Vagina (tissue), 2 donors: ENCODE measurements around the gene PRKAA1.

Experiments
- POLR2A ChIP-seq, 2 donors: fragments of 450-650 bp; IDR thresholded peaks; one replicate each; pipeline ENCODE4 v1.6.1; 2017; ENCODE audit warnings: antibody characterized with exemption in 2 of 2, mild to moderate bottlenecking in 2 of 2, moderate library complexity in 2 of 2
- TF ChIP-seq, protein P1 (sequence below), 3 experiments: fragments of 450-650 bp in 2 of 3; fragments of 200-600 bp in 1 of 3; sonication (generic) in 1 of 3; IDR thresholded peaks; one replicate each; pipeline ENCODE4 v1.5.1; 2017 to 2019; ENCODE audit warnings: antibody characterized with exemption in 3 of 3, mild to moderate bottlenecking in 2 of 3, moderate library complexity in 2 of 3

DNA sequence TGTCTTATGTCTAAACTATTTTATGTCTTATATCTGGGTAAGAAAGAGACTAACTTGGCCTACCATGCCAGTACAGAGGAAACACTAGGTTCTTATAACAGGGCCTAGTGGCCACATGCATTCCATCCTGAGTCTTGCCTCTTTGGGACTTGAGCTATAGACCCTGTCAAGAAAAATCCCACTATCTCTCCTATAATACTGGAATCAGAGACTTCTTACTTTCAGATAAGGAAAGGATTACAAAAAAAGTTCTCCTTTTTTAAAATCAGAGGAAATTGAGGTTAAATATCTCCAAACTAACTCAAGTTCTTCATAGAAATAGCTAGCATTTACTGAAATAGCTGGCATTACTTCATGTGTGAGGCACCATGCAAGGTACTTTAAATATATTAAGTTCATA lies 84.2 kb downstream of the PRKAA1 start:
- TF ChIP-seq, protein P1, sequence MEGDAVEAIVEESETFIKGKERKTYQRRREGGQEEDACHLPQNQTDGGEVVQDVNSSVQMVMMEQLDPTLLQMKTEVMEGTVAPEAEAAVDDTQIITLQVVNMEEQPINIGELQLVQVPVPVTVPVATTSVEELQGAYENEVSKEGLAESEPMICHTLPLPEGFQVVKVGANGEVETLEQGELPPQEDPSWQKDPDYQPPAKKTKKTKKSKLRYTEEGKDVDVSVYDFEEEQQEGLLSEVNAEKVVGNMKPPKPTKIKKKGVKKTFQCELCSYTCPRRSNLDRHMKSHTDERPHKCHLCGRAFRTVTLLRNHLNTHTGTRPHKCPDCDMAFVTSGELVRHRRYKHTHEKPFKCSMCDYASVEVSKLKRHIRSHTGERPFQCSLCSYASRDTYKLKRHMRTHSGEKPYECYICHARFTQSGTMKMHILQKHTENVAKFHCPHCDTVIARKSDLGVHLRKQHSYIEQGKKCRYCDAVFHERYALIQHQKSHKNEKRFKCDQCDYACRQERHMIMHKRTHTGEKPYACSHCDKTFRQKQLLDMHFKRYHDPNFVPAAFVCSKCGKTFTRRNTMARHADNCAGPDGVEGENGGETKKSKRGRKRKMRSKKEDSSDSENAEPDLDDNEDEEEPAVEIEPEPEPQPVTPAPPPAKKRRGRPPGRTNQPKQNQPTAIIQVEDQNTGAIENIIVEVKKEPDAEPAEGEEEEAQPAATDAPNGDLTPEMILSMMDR (IDR thresholded peaks at IDR 0.05) = no peak
- no peak for TF ChIP-seq POLR2A (IDR thresholded peaks at IDR 0.05)
